ENCODE results near the gene CDC5L. TPM values are rescaled to one million over a fixed set of nuclear protein-coding genes. Genes with fewer than 3 reads are reported as not detected.

Gene CDC5L
- total RNA-seq, 1 experiment from 2014 or later = 24.6 TPM

DNA sequence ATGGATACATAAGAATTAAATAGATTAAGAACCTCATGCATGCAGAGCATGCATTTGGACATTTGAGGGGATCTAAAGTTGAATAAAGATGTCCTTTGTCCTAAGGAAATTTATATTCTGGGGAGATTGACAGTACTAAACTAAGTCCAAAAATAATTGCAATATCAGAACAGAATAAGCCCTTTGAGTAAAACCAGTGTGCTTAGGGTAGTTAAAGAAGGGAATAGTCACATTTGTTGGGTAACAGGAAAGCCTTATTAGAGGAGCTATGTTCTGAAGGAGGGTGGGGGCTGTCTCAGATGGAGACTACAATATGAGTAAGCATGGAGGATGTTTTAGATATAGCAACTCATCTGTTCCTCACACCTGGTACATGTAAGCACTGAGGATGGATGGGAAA, 35.8 kb downstream of the CDC5L start:
- BruUV-seq (replicated peaks) = no TSS peak
- POLR2A ChIA-PET = no interaction called here
- H3K4me1 ChIP-seq (ENCODE audit: control insufficient read depth in 1 of 2, insufficient read depth in 2 of 2, low read length in 2 of 2) = no peaks in the 10 kb centered on the region
- no peaks in the 10 kb centered on the region for H4K20me1 ChIP-seq (ENCODE audit: insufficient read depth)
- no peak overlapping the region for H3K27ac ChIP-seq (ENCODE audit: low read depth, low read length)
- H3K79me2 ChIP-seq (ENCODE audit: insufficient read depth, low read length) = peaks cover 16% of the 10 kb centered on the region
- DNase-seq (ENCODE audit: low read depth, low spot score) (no peak), ATAC-seq (no peak)
- no peaks in the 10 kb centered on the region for H3K9me3 ChIP-seq (ENCODE audit: control insufficient read depth in 1 of 2, insufficient read depth in 1 of 2, low read depth in 1 of 2, low read length in 2 of 2)
- H3K4me2 ChIP-seq (ENCODE audit: low read length) = no peak overlapping the region
- no peaks in the 10 kb centered on the region for H3K27me3 ChIP-seq (ENCODE audit: insufficient read depth, low read length)
- CTCF ChIA-PET = no interaction called here
- H3K4me3 ChIP-seq (replicated peaks in 1 of 2; ENCODE audit: low read depth in 1 of 2, low read length in 2 of 2) = no peak overlapping the region
- no peaks in the 10 kb centered on the region for H3K9me2 ChIP-seq (ENCODE audit: insufficient read depth)
- intact Hi-C loops (cut with micrococcal nuclease) = no loop called here
- peaks cover 42 to 45% of the 10 kb centered on the region in 2 experiments for H3K36me3 ChIP-seq (ENCODE audit: control insufficient read depth in 1 of 2, insufficient read depth in 2 of 2, low read length in 2 of 2)
- H3K9ac ChIP-seq (ENCODE audit: low read length) = no peak overlapping the region
- TF ChIP-seq, protein P1, sequence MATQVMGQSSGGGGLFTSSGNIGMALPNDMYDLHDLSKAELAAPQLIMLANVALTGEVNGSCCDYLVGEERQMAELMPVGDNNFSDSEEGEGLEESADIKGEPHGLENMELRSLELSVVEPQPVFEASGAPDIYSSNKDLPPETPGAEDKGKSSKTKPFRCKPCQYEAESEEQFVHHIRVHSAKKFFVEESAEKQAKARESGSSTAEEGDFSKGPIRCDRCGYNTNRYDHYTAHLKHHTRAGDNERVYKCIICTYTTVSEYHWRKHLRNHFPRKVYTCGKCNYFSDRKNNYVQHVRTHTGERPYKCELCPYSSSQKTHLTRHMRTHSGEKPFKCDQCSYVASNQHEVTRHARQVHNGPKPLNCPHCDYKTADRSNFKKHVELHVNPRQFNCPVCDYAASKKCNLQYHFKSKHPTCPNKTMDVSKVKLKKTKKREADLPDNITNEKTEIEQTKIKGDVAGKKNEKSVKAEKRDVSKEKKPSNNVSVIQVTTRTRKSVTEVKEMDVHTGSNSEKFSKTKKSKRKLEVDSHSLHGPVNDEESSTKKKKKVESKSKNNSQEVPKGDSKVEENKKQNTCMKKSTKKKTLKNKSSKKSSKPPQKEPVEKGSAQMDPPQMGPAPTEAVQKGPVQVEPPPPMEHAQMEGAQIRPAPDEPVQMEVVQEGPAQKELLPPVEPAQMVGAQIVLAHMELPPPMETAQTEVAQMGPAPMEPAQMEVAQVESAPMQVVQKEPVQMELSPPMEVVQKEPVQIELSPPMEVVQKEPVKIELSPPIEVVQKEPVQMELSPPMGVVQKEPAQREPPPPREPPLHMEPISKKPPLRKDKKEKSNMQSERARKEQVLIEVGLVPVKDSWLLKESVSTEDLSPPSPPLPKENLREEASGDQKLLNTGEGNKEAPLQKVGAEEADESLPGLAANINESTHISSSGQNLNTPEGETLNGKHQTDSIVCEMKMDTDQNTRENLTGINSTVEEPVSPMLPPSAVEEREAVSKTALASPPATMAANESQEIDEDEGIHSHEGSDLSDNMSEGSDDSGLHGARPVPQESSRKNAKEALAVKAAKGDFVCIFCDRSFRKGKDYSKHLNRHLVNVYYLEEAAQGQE (IDR thresholded peaks at IDR 0.05; ENCODE audit: low read depth) = no peak
- RAD21 ChIA-PET (ENCODE audit: low non-redundant PET in 1 of 2, low total read pairs in 2 of 2, uncharacterized antibody in 2 of 2, unreplicated experiment in 2 of 2) = no interaction called here
- H2AFZ ChIP-seq (ENCODE audit: low read depth, low read length, poor library complexity, severe bottlenecking) = no peak overlapping the region

DNA sequence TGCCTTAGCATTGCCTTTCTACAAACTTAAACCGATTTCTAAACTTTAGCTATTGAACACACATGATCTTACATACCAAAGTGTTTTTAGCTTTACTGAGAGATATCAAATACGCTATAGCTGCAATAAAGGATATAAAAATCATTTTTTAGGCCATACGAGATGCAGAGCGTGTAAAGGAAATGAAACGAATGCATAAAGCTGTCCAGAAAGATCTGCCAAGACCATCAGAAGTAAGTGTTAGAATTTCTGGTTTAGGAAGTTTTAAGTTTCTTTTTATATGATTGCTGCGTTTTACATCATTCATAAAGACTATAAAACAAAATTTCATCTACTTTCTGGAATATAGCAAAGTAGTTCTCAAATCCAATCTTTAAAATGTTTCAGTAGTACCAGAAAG, 38.4 kb downstream of the CDC5L start:
- ATAC-seq (no peak), DNase-seq (ENCODE audit: low read depth, low spot score) (no peak)
- Histone ChIP-seq H3K27me3 (ENCODE audit: insufficient read depth, low read length) (no peaks in the 10 kb centered on the region), H4K20me1 (ENCODE audit: insufficient read depth) (no peaks in the 10 kb centered on the region), H3K27ac (ENCODE audit: low read depth, low read length) (no peak overlapping the region), H3K4me3 (replicated peaks in 1 of 2; ENCODE audit: low read depth in 1 of 2, low read length in 2 of 2) (no peak overlapping the region), H2AFZ (ENCODE audit: low read depth, low read length, poor library complexity, severe bottlenecking) (no peak overlapping the region), H3K79me2 (ENCODE audit: insufficient read depth, low read length) (peaks cover 8% of the 10 kb centered on the region; the same call in 1 of the 2 replicates), H3K9me2 (ENCODE audit: insufficient read depth) (no peaks in the 10 kb centered on the region), H3K4me1 (ENCODE audit: control insufficient read depth in 1 of 2, insufficient read depth in 2 of 2, low read length in 2 of 2) (peaks cover 3% of the 10 kb centered on the region in 2 experiments; a peak in 1 of 4 replicates), H3K36me3 (ENCODE audit: control insufficient read depth in 1 of 2, insufficient read depth in 2 of 2, low read length in 2 of 2) (peaks cover 36 to 41% of the 10 kb centered on the region in 2 experiments), H3K9ac (ENCODE audit: low read length) (no peak overlapping the region), H3K4me2 (ENCODE audit: low read length) (no peak overlapping the region), H3K9me3 (ENCODE audit: control insufficient read depth in 1 of 2, insufficient read depth in 1 of 2, low read depth in 1 of 2, low read length in 2 of 2) (no peaks in the 10 kb centered on the region)
- ChIA-PET POLR2A (no interaction called here), CTCF (no interaction called here), RAD21 (ENCODE audit: low non-redundant PET in 1 of 2, low total read pairs in 2 of 2, uncharacterized antibody in 2 of 2, unreplicated experiment in 2 of 2) (no interaction called here)
- no TSS peak for BruUV-seq (replicated peaks)
- intact Hi-C loops (cut with micrococcal nuclease) = no loop called here
- TF ChIP-seq, protein P1 (IDR thresholded peaks at IDR 0.05; ENCODE audit: low read depth) = no peak
- TF ChIP-seq CEBPB (IDR thresholded peaks at IDR 0.05; ENCODE audit: low read depth) (no peak), ZFX (IDR thresholded peaks at IDR 0.05) (no peak), FOSL1 (IDR thresholded peaks at IDR 0.05; ENCODE audit: low read depth) (no peak), SP1 (IDR thresholded peaks at IDR 0.05; ENCODE audit: low read depth) (no peak), RAD21 (IDR thresholded peaks at IDR 0.05; ENCODE audit: low read depth) (no peak), ELF1 (IDR thresholded peaks at IDR 0.05; ENCODE audit: borderline replicate concordance, low read depth) (no peak), CBX3 (IDR thresholded peaks at IDR 0.05; ENCODE audit: low read depth) (no peak), POLR2A (IDR thresholded peaks at IDR 0.05; ENCODE audit: borderline replicate concordance, extremely low read depth, insufficient read depth, insufficient read length) (no peak), SIN3A (IDR thresholded peaks at IDR 0.05; ENCODE audit: low read depth) (no peak)
- TF ChIP-seq, protein P2, sequence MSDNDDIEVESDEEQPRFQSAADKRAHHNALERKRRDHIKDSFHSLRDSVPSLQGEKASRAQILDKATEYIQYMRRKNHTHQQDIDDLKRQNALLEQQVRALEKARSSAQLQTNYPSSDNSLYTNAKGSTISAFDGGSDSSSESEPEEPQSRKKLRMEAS (IDR thresholded peaks at IDR 0.05) = no peak
- TF ChIP-seq, protein P3, sequence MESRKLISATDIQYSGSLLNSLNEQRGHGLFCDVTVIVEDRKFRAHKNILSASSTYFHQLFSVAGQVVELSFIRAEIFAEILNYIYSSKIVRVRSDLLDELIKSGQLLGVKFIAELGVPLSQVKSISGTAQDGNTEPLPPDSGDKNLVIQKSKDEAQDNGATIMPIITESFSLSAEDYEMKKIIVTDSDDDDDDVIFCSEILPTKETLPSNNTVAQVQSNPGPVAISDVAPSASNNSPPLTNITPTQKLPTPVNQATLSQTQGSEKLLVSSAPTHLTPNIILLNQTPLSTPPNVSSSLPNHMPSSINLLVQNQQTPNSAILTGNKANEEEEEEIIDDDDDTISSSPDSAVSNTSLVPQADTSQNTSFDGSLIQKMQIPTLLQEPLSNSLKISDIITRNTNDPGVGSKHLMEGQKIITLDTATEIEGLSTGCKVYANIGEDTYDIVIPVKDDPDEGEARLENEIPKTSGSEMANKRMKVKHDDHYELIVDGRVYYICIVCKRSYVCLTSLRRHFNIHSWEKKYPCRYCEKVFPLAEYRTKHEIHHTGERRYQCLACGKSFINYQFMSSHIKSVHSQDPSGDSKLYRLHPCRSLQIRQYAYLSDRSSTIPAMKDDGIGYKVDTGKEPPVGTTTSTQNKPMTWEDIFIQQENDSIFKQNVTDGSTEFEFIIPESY (IDR thresholded peaks at IDR 0.05; ENCODE audit: extremely low read depth, insufficient replicate concordance, low read length) = no peak
